Activated naive CD8-positive, alpha-beta T cell treated with anti-CD3 and anti-CD28 coated beads, Interleukin-2, amount 50 U/mL, for 16 hours (primary cell): Measurements from ENCODE around the gene UNC13B.

Source experiments
- DNase-seq: peaks from one replicate; pipeline ENCODE4 v3.0.0-alpha.2; 2020; ENCODE audit warnings: low read depth, low spot score

The UNC13B gene

DNA sequence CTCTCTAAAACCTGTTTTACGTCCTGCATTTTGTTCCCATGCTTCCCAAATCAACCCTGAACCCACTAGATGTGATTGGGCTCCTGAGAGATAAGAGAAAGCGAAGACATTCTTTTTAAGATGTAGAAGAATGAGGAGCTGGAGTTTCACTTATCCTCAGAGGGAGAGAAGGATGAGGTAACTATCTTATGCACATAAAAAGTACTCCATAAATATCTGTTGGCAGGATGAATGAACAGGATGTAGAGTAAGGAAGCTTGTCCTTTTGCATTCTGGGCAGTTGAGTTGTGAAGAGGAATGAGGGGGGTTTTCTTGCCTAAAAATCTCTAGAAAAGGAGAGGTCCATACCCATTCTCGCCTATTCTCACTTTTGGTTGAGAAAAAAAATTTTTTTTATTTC, 163.2 kb downstream of the UNC13B start:
- no peak for DNase-seq

DNA sequence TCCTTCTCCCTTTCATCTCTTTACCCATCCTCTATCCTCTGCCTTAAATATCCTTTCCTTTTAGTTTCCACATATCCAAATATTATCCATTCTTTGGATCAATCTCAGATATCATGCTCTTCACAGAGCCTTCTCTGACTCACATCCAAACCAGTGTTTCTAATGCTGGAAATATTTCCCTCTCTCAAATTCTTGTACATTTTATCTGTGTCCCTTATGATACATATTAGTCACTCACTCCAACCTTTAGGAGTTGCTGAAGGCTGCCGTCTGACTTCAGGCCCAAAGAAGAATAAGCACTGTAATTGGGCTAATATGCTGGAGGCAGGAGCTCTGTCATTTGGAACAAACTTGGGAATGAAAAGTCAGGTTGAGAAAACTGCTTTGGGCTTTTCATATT, 171.7 kb downstream of the UNC13B start:
- no peak for DNase-seq

DNA sequence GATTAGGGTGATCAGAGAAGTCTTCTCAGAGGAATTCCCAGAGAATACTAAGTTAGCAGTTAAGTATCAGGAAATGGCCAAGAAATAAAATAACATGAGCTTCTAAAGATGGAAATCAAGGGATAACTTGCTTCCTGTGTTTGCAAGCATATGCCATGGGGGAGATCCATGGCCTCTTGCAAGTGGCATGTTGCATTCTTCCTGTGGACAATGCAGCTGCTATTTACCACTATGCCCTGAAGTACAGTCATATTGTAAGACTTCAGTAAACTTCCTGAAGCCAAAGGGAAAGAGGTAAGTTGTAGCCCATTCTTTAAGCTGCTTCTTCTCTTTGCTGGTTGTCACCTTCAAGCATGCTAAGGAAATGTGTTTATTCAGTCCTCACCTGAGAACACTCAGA, 173.4 kb downstream of the UNC13B start:
- no peak for DNase-seq

DNA sequence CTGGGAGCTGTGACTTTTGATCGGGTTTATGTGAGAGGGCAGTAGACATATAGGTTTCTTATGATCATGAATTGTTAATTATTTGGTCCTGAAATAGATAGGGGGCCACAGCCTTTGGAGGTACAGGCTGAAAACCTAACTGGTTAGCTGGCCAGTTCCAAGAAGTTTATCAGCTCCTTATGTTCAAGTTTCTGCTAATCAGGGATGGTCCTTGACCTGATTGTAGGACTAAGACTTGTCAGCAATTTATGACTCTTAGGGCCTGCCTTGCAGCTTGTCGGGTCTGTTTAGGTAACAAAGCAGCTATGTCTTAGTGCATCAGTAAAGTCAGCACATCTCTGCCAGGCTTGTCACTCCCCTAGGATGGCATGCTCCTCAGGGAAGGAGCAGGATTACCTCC, 176.3 kb downstream of the UNC13B start:
- no peak for DNase-seq

DNA sequence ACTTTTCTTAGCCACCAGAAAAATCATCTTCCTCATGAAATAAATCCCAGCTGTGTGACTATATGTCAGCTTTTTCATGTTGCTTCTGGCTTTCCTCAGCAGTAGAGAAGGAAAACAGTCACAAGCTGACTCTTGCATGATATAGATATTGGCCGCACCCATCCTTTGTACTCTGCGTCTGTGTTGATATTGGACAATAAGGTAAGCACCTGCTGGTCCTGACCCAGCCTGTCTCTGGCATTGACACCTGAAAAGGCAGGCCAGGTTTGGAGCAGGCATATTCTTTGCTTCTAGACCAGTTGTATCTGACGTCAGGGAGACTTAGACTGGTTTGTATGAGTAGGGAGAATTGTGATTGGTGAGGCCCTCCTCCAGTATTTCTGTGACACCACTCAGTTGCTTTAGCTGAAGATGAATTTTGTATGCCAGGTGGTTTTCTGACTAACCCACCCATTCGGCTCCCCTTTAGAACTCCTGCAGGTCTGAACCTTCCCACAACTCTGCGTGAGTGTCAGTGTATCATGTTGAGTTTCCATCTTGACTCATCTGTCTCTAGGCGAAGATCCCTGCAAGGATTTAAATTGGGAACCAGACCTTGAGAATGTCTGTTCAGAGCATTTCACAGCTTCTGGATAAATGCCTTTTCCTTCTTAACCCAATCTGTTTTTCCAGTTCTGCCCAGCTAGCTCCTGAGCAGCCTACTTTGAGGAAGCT, 176.9 kb downstream of the UNC13B start:
- no peak for DNase-seq

DNA sequence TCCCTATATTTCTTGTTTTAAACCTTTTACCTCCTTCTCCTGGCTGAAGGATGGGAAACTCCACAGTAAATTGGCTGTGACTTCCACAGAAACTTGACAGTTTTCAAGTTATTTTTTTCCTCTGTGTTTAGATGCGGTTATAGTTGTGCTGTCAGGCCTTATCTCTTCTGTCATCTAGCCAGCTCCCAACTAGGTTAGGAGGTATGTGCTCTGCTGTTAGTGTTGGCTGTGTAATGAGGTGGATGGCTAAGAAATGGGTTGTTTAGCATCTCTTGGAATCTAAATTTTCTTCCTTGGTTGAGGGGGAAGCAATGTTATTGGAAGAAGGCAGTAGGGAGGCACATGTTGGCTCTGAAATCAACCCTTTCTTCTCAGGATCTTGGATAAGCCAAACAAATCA, 178.2 kb downstream of the UNC13B start:
- DNase-seq = no peak

DNA sequence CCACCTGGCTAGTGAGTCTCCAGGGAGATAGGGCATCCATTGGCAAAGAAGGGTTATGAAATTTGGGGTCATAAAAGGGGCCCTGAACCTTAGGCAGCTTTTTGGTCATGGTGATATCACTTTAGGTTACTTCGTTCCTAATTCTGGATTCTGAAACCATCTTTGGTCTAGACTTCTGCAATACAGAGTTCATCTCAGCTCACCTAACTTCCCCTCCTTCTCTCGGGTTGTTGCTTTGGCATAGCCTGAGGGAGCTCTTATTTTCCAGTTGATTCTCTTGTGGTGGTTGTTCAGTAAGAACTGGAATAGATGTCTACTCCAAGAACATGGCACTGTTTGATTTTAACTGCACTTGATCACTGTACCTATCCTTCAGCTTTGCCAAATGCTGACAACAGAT, 179.2 kb downstream of the UNC13B start:
- no peak for DNase-seq

DNA sequence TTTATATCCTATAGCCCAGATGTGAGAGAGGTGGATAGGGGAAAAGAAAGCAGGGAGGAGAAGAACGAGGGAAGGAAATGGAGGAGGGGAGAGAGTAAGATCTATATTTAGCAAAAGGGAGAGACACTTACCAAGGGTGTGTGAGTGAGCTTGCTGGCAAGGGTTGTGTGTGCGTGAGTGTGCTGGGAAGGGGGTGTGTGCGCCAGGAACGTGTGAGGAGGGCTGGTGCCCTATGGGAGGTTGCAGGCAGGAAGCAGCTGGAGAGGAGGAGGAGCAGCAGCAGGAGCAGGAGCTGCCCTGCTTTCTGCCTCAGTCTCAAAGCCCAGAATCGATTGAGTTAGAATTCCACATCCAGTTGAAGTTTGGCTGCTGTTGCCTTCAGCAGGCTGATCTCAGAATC, 179.8 kb downstream of the UNC13B start:
- no peak for DNase-seq

DNA sequence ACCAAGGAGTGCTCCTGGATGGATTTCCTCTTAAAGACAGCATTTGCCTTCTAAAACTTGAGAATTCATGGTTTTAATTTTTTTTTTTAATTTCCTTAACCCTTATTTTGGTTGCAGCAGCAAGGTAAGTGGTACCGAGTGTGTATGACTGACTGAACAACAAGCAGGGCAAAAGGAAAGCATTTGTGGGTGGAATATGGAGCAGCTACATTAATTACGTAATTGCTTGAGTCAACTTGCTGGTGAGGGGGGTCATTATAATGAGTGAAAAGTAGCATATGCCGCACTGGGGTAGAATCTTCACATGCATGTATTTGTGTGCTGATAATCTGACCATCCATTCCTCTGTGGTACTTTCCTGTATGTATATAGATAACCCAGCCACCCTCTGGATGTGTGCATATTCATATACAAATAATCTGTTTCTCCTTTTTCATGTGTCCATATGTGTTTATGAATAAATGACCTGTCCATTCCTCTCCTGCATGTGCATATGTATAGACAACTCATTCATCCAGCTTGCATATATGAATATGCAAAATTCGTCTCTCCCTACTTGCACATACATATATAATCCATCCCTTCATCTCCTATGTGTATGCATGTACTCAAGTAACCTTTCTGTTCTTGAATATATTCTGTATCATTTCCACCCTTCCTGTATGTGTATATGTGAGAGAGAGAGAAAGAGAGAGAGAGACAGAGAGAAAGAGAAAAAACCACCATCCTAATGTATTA, 180.6 kb downstream of the UNC13B start:
- DNase-seq = no peak

DNA sequence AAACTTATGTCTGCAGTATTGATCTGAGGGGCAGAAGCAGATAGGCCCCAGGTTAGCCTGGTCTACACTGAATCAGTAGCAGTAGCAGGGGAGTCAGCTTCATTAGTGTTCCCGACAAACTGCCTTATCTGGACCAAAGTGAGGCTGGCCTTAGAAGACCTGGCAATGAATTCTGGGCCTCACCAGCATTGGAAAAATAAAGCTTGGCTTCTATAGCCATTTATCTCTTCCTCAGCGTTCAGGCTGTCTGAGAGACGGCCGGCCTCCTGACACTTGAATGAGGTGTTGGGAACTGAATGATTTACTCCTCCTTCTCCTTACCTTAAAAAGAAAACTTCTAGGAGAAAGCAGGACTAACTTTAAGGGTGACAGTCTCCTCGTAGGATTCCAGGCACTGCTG, 186.3 kb downstream of the UNC13B start:
- DNase-seq = no peak

DNA sequence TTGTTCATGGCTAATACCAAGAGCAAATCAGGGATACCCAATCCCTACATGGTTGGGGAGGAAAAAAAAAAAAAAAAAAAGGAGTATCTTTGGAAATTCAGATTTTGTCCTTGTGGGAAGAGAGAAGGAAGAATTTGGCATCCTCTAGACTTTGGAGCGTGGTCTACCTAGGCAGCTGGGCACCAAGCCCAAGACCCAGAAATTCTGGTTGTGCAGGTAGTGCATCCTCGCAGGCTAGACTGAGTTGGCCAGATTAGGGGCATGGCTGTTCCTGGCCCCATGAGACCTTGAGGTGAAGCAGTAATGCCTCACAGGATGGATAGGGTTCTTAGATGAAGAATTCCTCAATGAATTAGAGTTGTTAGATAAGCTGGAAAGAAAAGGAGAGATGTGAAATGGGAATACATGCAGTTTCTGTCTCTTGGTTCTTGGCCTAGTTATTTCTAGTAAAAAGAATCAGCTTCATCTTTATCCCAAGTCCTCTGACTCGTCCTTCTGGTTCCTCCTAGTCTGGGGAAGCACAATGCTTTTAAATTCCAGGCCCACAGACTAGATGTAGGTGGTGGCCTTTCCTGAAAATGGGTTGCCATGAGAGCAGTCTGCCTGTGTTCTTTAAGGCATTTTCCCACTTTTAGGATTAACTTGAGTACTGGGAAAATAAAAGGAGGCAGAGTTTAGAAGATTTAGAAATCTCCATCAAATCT, 187.6 kb downstream of the UNC13B start:
- DNase-seq = no peak

DNA sequence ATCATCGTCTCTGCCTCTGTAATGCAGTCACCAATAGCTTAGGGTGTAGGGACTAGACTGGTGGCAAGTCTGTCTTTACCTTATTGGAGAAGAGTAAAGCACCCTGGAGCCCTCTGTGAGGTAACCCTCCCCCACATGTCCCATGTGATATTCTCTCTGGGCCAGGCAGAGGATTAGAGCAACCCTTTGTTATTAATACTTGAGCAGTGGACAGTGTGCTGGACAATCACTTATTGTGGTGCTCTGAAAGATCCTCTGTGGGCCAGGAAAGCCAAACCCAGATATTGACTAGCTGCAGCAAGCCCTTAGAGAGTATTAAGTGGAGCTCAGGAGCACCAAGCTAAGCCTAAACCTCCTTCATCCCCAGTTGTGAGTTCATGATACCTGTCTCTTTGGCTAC, 188.4 kb downstream of the UNC13B start:
- no peak for DNase-seq

DNA sequence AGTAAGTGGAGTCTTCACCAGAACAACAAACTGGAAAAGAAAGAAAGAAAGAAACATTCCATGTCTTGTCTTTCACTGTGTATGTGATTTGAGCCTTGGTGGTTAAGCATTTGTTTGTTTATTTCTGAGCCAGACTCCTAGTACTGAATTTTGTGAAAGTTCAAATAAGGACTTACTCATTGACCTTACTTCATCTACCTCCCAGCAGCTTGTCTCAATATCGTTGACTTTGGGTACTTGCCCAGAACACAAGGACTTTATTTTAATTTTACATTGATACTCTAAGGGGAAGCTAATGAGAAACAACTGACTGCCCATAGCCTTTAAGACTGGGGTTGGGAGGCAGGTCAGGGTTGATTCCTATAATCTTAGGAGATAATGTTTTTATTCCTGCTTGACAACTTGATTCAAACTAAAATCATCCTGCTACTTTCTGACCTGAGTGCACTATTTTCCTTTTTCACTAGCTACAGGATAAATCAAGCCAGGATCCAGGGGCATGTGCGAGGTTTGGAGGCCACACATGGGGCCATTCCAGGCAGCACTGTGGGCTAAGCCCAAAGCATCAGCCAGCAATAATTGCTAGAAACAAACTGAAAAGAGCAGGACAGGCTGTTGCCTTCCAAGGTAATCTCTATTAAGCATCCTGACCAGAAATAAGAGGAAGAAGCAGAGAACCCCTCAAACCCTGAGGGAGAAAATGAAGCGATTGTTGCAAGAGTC, 189.2 kb downstream of the UNC13B start:
- DNase-seq = no peak

DNA sequence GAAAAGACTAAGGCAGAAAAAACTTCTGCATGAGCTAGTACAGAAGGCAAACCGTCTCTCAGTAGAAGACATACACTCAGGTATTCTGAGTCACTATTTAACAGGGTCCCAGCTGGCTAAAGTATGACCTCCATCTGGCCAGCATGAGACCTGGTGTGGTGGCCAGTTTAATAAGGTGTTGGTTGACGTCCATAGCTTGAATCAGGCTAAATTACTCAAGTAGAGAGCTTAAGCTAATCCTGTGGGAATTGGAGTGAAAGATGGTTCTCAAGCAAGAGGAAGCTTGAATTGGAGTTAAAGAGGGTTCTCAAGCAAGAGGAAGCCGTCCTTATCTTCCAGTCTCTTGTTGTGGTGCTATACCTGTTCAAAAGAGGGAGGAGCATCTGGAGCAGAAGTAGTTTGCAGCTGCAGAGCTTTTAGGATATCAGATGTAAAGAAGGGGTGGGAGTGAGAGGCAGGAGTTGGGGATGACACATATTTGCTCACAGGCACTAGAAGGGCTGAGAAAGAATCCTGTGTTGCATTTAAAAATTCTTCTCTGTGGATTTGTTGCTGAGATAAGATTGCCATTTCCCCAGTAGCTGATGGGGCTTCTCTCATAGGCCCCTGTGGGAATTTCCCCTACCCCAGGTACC, 192.0 kb downstream of the UNC13B start:
- no peak for DNase-seq

DNA sequence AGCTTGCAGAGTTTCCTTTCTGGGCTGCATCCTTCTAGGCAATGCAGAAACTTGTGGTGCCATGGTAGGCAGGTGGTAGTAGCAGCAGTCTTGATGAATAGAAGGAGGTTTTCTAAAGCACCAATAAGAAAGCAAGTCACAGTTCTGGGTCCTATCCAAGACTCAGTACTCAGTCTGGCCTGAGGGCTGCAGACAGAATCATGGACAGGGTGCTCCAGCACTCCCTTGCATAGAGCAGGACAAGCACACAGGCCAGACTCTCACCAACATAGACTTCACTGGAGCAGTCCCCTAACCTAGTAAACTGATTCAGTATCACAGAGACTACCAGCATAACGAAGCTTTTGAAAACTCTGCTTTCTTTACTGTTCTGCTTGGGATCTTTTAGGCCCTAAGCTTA, 194.1 kb downstream of the UNC13B start:
- no peak for DNase-seq

DNA sequence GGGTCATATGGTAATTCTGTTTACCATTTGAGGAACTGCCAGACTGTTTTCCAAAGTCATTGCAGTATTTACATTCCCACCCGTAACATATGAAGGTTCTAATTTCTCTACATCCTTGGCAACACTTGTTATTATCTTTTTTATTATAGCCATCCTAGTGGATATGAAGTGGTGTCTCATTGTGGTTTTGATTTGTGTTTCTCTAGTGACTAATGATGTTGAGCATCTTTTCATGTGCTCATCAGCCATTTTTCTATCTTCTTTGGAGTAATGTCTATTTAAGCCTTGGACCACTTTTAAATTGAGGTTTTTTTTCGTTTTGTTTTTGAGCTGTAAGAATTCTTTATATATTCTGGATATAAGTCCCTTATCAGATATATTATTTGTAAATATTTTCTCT, 195.3 kb downstream of the UNC13B start:
- no peak for DNase-seq

DNA sequence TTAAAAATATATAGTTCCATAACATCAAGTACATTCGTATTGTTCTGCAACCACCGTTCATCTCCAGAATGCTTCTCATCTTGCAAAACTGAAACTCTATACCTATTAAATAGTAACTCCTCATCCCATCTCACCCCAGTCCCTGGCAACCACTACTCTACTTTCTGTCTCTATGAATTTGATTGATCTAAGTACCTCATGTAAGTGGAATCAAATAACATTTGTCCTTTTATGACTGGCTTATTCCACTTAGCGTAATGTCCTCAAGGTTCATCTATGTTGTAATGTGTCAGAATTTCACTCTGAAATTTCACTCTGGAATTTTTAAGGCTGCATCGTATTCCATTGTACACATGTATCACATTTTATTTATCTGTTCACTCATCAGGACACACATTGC, 196.0 kb downstream of the UNC13B start:
- DNase-seq = no peak

DNA sequence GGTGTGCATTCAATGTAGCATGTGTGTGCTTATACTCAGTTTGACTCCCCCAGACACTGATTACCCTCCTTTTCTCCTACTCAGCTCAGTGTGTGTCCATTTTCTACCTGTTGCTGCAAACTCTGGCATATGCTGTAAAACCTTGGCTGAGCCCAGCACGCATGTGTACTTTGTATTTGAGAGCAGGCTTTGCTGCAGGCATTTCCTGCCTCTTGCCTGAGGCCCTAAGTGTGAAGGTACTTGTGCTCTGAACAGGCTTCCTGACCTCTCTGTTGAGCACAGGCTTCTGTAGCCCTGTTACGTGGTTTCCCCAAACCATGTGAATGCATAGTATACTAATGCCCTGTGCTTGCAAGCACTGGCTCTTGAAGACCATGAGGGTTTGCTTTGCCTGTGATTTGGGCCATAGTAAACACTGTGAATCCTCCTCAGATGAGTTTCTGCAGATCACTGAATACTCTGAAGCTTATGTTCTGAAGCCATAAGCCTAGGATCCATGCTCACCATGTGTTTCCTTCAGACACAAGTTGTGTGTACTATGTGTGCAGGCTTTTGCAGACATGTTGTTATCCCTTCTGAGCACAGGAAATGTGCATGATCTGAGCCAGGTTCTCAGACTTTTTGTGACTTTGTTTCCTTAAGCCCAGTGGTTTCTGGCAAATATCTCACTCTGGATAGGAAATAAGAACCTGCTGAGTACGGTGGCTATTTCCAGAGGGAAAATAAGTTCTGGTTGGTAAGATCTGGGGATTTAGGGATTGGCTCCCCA, 203.2 kb downstream of the UNC13B start:
- DNase-seq = no peak

DNA sequence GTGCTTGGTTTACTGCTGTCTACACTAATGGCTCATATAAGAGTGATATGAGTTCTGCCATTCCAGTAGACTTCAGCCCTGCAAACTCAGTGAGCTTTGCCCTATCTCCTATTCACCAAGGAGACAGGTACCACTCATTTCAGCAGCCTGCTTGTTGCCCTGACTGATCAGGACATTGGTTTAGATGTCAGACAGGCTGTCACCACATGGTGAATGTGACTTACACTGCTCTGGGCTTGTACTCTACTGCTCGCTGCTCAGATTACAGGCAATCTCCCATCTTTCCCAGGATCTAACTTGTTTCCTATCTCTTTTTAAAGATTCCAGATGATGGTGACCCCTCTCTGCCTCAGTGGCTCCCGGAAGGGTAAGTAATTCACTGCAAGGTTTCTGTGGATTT, 204.8 kb downstream of the UNC13B start:
- no peak for DNase-seq

DNA sequence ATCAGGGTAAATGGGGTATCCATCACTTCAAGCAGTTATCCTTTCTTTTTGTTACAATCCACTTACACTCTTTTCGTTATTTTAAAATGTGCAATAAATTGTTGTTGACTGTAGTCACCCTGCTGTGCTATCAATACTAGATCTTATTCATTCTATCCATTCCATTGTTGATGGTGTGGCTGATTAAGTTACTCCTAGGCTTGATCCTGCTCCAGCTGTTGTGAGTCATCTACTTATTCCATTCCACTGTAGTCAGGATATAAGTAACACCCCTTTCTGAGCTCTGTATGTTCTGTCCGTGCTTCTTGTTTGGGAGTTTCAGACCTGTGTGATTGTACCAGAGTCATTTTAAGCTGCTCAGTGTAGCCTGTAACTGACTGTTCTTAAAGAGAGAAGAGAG, 205.6 kb downstream of the UNC13B start:
- DNase-seq = no peak

DNA sequence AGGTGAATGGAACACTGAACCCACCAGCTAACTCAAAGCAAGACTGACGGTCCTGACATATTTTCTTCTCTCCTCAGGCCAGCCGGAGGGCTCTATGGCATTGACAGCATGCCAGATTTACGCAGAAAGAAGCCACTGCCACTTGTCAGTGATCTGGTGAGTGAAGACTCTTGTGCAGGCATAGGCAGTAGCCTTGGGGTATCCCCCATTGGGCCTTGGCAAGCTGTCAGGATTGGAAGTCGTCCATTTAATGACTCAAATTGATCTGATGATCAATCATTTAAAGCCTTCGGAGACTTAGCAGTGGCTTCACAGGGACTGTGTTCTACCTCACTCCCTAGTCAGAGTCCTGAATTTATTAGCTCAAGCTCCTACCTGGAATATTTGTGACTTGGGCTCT, 208.4 kb downstream of the UNC13B start:
- DNase-seq = no peak
